HG03039 (cell line): ENCODE data around the gene TTC33.
"Not testable (repeated sequence)": the region's sequence is repeated elsewhere in the genome, so short reads cannot be mapped to it uniquely, and the experiment has no call there.

Source experiments
- ATAC-seq: cut with Tn5 transposase; IDR thresholded peaks from one replicate; pipeline ENCODE4 v1.9.1; 2021; ENCODE audit warnings: mild to moderate bottlenecking, moderate library complexity; ENCODE audit not compliant: unreplicated experiment

TTC33 gene

DNA sequence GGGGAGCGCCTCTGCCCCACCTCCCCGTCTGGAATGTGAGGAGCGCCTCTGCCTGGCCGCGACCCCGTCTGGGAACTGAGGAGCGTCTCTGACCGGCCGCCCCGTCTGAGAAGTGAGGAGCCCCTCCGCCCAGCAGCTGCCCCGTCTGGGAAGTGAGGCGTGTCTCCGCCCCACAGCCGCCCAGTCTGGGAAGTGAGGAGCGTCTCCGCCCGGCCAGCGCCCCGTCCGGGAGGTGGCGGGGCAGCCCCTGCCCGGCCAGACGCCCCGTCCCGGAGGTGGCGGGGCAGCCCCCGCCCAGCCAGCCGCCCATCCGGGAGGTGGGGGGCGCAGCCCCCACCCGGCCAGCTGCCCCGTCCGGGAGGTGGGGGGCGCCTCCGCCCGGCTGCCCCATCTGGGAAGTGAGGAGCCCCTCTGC lies 33.3 kb downstream of the TTC33 start:
- not testable (repeated sequence) for ATAC-seq

GRCh38 chr5:40720069-40720468 lies 35.7 kb downstream of the TTC33 start:
- ATAC-seq, result no peak

DNA sequence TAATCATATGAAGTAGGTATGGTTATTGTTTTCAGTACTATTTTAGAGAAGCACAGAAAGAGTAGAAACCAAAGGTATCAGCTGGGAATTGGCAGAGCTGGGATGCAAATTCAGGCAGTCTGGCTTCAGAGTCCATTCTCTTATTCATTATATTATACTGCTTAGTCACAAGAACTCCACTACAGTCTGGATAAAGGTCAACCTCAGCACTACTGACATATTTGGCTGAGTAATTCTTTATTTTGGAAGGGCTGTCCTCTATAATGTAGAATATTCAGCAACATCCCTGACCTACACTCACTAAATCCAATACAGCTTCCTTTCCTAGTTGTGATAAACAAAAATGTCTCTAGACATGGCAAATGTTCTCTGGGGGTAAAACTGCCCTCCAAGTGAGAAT lies 38.5 kb downstream of the TTC33 start:
- ATAC-seq, result no peak

DNA sequence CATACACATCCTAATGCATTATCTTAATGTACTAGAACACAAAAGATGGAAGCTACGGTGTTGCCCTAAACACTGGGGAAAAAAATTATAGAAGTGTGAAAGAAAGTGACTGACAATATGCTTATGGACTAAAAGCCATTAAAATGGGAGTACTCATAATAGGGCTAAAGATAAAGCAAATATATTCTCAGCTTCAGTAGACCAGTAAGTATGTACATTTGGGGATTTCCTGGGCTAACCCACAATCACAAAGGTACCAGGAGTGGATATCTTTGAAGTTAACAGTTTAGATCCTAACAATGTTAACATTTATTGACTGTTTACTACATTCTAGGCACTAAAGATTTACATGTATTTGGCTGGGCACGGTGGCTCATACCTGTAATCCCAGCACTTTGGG lies 39.2 kb downstream of the TTC33 start:
- ATAC-seq, result no peak

- ATAC-seq, result no peak
These were observed 39.8 kb downstream of the TTC33 start for GRCh38 chr5:40716000-40716399.

DNA sequence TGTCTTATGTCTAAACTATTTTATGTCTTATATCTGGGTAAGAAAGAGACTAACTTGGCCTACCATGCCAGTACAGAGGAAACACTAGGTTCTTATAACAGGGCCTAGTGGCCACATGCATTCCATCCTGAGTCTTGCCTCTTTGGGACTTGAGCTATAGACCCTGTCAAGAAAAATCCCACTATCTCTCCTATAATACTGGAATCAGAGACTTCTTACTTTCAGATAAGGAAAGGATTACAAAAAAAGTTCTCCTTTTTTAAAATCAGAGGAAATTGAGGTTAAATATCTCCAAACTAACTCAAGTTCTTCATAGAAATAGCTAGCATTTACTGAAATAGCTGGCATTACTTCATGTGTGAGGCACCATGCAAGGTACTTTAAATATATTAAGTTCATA lies 41.8 kb downstream of the TTC33 start:
- ATAC-seq, result no peak

DNA sequence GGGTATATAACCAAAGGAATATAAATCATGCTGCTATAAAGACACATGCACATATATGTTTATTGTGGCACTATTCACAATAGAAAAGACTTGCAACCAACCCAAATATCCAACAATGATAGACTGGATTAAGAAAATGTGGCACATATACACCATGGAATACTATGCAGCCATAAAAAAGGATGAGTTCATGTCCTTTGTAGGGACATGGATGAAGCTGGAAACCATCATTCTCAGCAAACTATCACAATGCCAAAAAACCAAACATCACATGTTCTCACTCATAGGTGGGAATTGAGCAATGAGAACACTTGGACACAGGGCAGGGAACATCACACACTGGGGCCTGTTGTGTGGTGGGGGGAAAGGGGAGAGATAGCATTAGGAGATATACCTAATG lies 45.2 kb downstream of the TTC33 start:
- not testable (repeated sequence) for ATAC-seq

DNA sequence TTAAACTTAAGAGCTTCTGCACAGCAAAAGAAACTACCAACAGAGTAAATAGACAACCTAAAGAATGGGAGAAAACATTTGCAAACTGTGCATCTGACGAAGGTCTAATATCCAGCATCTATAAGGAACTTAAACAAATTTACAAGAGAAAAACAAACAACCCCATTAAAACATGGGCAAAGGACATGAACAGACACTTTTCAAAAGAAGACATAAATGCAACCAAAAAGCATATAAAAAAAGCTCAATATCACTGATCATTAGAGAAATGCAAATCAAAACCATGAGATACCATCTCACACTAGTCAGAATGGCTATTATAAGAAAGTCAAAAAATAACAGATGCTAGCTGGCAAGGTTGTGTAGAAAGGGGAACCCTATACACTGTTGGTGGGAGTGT lies 50.3 kb downstream of the TTC33 start:
- ATAC-seq, result not testable (repeated sequence)

DNA sequence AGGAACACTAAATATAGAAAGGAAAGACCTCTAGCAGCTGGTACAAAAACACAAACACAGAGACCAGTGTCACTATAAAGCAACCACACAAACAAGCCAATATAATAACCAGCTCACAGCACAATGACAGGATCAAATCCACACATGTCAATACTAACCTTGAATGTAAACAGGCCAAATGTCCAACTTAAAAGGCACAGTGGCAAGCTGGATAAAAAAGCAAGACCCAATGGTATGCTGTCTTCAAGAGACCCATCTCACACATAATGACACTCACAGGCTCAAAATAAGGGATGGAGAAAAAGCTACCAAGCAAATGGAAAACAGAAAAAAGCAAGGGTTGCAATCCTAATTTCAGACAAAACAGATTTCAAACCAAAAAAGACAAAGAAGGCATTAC lies 53.7 kb downstream of the TTC33 start:
- not testable (repeated sequence) for ATAC-seq

GRCh38 chr5:40700116-40700782 lies 55.5 kb downstream of the TTC33 start:
- no peak for ATAC-seq

DNA sequence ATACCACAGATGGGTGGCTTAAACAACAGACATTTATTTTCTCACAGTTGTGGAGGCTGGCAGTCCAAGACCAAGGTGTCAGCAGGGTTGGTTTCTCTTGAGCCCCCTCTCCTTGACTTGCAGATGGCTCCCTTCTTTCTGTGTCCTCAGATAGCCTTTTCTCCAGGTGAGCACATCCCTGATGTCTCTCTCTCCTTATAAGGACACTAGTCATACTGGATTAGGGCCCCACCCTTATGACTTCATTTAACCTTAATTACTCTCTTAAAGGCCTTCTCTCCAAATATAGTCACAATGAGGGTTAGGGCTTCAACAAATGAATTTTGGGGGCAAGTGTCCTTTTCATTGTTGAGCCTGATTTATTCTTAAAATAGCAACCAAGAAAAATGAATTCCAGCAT lies 61.3 kb downstream of the TTC33 start:
- no peak for ATAC-seq

DNA sequence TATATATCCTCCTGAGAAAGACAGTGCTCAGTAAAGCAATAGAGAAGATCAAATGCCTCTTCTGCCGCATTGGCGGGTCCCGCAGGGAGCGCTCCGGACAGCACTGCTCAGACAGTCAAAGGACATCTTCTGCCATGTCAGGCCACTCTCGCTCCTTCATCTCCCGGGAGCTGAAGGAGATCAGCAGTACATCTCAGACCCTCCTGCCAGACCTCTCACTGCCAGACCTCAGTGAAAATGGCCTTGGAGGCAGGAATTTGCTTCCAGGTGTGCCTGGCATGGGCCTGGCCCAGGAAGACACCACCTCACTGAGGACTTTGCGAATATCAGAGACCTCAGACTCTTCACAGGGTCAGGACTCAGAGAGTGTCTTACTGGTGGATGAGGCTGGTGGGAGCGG lies 63.9 kb downstream of the TTC33 start:
- ATAC-seq, result no peak

- ATAC-seq, result no peak
These were observed 65.5 kb downstream of the TTC33 start for GRCh38 chr5:40690267-40690666.

GRCh38 chr5:40689438-40689837 lies 66.3 kb downstream of the TTC33 start:
- peak; percentile 76 for ATAC-seq

DNA sequence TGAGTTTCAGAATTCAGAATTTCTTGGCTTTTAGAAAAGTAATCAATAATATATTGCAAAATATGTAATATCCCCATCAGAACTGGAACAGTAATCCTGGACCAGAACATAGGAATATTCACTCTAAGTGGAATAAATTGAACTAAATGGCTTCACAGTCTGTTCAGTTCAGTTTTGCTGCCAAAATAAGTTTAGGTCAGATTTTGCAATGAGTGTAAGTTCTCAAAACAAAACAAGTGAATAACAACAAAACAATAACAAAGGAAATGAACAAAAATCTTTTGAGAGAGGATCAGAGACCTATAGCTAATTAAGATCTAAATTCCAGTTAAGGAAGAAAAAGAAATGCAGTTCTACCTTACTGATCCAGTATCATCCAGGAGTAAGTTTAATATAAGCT lies 66.8 kb downstream of the TTC33 start:
- ATAC-seq, result no peak

DNA sequence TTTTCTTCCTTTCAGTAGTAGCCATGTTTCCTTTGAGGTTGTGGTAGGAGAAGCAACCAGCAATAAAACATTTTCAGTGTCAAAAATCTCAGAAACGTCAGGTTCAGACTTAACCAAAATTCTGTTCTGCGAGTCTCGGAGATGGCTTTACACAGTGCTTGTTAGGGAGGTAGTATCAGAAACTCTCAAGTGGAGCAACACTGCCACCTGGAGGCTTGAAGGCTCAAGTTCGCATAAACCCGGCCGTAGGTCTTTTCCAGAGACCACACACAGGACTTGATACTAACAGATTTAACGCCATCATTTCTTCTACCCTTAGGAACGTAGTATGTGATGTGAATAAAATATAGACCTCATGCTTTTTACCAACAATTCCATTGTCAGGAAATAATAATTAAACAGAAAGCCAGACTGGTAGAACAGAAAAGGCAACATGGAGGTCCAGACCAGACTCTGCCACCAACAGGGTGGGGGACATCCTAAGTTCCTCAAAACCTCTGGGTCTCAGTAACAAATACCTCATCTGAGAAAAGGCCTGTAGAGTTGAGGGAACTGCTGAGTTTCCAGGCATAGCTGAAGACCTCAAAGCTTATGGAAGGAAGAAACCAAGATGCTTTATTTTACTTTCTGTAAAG lies 67.5 kb downstream of the TTC33 start:
- peak; percentile 80 for ATAC-seq

- no peak for ATAC-seq
These were observed 68.4 kb downstream of the TTC33 start for GRCh38 chr5:40687321-40687720.

DNA sequence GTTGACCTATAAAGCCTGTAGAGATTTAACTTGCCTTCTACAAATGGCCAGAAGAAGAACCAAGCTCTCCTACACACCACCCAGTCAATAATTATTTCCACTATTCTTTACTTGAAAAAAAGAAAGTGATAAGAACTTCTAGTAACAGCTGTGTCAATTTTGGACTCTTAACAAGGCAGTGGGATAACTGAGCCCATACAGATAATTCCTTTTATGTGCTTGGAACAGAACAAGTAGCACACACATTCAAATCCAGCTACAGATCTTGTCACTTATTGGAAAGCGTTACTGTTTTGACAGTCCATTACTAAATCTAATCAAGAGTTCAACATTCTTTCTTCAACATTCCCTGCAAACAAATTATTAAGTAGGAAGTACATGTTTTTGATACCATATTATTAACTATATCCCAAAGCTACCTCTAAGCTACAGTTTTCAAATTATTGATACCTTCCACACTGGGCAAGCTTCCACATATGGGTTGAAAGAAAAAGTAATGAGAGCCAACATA lies 69.7 kb downstream of the TTC33 start:
- no peak for ATAC-seq

DNA sequence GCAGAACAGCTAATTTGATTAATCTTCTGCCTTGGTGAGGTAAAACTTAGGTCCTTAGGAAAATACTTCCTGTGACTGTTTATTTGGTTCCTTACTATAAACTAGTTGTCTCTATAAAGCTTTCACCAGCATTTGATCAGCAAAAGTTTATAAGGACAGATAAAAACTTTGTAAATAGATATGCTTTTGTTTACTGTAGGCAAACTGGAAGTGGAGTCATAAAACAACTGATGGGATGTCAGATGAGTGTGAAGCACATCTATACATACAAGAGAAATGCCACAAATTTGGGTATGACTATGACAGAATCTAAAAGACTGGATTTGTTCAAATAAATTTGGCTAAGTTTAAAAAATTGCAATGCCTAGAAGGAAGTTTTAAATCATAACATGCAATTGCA lies 70.6 kb downstream of the TTC33 start:
- ATAC-seq, result no peak

DNA sequence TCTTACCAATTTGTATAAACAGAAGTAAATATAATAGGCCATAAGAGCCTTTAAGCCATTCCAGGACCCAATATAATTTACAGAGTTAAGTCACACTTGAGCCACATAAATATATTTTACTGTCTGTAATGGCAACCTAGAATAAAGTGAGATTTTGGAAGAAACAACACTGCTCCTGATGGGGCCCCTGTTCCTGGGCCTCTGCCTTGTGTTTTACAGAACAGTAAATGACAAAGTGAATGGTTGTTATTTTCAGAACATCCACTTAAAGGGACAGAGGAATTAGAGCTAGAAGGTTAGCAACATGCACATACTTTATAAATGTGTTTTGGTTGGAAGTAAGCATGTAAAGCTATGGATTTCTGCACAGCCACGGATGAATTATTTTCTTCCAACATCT lies 72.5 kb downstream of the TTC33 start:
- ATAC-seq, result no peak

- ATAC-seq, result no peak
These were observed 73.4 kb downstream of the TTC33 start for GRCh38 chr5:40682154-40683017.
